GM10266 (cell line): ENCODE measurements around the gene BCDIN3D.

Experiments used
- DNase-seq: peaks from one replicate; pipeline ENCODE4 v3.0.0; 2012; ENCODE audit errors: extremely low spot score
- CTCF ChIP-seq: IDR thresholded peaks from 2 replicates; pipeline ENCODE4 v1.5.1; 2012; ENCODE audit warnings: mild to moderate bottlenecking, low read depth; ENCODE audit not compliant: control insufficient read depth, insufficient read depth; ENCODE audit errors: missing control alignments

BCDIN3D gene

GRCh38 chr12:49870501-49871262, 27.8 kb upstream of the BCDIN3D start:
- DNase-seq = no peak
- TF ChIP-seq CTCF = no peak

DNA sequence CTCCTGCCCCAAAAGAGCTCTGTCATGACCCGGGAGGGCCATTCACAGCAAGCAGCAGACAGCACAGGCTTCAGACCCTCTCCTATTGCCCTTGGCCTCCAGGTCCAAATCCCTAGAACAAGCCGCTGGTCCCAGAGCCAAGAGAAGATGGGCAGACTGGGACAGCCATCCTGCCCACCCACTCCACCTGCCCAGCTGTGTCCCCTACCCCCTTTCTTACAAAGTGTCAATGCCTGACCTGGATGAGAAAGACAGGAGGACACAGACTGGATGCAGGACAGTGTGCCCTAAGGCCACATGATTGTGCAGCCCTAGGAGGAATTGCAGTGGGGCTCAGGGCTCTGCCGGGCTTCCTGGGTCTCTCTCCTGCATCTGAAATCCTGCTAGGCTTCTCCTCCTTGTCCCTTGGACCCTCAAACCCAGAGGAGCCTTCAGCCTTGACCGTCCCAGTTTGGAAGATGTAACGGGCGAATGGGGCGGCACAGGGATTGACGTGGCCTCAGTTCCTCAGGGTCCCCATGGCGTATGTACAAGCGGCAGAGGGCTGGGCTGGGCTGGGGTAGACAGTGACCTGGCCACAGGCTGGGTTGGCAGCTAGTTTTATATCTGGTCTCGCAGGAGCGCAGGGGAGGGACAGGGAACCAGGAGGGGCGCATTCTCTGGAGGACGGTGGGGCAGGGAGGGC, 27.1 kb upstream of the BCDIN3D start:
- DNase-seq = no peak
- no peak for TF ChIP-seq CTCF

DNA sequence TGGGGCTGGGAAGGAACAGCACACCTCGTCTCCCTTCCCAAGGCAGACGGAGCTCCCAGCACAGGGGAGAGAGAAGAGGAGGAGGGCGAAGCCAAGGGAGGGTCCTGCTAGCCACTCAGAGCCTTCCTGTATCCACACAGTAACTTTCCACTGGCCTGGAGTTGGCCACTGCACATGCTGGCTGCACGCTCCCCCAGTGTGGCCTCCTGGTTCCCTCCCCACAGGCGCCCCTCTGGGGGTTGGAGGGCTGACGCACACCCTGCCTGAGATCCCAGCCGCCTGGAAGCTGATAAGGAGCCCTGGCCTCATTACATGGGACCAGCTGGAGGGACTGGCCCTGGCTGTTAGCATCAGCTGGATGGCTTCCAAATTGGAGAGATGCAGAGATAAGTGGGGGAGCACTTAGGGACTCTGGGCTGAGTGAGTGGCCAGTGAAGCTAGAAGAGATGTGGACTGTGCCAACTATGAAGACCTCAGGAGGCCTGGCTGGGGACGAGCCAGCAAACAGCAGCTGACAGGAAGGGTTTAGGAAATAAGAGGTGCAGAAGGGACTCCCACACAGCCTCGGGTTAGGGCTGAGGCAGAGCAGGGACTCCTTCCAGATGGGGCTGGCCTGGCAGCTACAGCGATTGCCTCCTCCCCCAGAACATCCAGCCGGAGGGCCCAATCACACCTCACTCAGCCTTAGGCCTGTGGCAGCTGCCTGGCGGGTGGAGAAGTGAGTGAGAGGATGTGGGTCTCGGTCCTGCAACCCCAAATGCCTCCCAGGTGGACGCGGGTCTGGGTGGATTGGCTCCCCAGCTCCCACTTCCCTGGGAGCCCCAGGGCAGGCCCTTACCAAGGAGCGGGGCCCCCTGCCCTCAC, 26.3 kb upstream of the BCDIN3D start:
- DNase-seq = no peak
- TF ChIP-seq CTCF = no peak

- no peak for TF ChIP-seq CTCF
- no peak for DNase-seq
Measured at GRCh38 chr12:49868449-49868848, 25.5 kb upstream of the BCDIN3D start.

DNA sequence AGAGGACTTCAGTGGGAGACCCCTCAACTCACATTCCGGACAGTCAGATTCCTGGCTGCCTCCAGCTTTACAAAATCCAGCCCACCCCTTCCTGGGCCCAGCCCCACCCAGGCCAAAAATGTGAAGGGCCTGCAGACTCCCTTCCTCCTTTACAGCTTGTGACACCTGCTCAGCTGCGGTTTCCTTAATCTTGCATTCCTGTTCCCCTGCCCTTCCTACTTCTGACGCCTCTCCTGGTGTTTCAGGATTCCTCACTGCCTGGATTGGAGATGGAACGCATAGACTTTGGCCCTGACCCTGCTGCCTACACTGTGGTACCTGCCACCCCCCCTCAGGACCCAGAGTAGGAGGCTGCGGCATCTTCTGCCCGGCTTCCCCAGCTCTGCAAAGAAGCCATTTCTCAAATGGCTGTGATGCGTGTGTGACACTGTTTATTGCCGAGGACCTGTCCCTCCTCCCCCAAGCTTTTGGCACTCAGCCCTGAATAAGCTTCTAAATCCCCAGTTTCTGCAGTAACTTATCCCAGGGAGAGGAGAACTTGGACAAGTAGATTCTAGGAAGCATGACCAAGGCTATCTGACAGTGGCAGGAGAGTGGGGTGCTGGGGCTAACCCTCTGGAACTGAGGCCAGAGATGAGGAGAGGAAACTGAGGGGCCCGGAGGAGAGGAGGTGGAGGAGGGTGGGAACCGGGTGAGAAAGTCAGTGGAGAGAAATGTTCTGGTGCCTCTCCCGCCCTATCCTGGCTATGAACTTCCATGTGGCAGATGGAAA, 24.9 kb upstream of the BCDIN3D start:
- no peak for TF ChIP-seq CTCF
- no peak for DNase-seq

- DNase-seq = peak; percentile 93
- TF ChIP-seq CTCF = peak; percentile 97
Measured at GRCh38 chr12:49866859-49867569, 24.1 kb upstream of the BCDIN3D start.
